ENCODE results near the gene CCNE1.
"Not testable (repeated sequence)": the region's sequence is repeated elsewhere in the genome, so short reads cannot be mapped to it uniquely, and the experiment has no call there.

Gene CCNE1

DNA sequence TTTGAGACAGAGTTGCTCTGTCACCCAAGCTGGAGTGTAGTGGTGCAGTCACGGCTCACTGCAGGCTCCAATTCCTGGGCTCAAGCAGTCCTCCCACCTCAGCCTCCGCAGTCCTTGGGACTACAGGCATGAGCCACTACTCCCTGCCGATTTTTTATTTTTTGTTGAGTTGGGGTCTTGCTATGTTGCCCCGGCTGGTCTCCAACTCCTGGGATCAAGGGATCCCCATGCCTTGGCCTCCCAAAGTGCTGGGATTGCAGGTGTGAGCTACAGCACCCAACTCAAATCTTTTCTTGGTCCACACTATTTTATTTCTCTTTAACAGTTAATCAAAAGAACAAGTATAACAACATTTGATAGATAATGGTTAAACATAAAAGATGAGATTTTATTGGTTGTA, 7.5 kb downstream of the CCNE1 start:
- no peak for DNase-seq

DNA sequence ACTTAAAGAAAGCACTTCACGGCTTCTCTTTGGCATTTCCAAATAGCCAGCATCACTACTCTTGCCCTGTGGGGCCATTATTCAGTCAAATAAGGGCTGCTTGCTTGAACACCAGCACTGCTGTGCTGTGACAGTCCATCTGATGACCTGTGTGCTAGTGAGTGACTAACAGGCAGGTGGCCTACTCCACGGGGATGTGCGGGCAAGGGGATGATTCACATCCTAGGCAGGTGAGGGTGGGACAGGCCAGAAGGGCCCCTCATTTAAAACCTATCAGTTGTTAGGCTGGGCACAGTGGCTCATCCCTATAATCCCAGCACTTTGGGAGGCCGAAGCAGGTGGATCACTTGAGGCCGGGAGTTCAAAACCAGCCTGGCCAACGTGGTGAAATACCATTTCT, 8.2 kb downstream of the CCNE1 start:
- DNase-seq, result no peak

DNA sequence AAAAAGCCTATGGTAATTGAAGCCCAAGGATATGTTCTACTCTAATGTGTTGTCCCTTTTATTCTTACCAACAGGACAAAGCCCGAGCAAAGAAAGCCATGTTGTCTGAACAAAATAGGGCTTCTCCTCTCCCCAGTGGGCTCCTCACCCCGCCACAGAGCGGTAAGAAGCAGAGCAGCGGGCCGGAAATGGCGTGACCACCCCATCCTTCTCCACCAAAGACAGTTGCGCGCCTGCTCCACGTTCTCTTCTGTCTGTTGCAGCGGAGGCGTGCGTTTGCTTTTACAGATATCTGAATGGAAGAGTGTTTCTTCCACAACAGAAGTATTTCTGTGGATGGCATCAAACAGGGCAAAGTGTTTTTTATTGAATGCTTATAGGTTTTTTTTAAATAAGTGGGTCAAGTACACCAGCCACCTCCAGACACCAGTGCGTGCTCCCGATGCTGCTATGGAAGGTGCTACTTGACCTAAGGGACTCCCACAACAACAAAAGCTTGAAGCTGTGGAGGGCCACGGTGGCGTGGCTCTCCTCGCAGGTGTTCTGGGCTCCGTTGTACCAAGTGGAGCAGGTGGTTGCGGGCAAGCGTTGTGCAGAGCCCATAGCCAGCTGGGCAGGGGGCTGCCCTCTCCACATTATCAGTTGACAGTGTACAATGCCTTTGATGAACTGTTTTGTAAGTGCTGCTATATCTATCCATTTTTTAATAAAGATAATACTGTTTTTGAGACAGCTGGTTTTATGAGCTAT, 12.0 kb downstream of the CCNE1 start:
- DNase-seq, result no peak

DNA sequence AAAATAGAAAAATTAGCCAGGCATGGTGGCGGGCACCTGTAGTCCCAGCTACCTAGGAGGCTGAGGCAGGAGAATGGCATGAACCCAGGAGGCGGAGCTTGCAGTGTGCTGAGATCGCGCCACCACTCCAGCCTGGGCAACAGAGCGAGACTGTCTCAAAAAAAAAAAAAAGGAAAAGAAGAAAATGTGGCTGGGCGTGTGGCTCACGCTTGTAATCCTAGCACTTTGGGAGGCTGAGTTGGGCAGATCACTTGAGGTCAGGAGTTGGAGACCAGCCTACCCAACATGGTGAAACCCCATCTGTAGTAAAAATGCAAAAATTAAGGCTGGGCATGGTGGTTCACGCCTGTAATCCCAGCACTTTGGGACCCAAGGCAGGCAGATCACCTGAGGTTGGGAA, 13.5 kb downstream of the CCNE1 start:
- DNase-seq, result not testable (repeated sequence)

DNA sequence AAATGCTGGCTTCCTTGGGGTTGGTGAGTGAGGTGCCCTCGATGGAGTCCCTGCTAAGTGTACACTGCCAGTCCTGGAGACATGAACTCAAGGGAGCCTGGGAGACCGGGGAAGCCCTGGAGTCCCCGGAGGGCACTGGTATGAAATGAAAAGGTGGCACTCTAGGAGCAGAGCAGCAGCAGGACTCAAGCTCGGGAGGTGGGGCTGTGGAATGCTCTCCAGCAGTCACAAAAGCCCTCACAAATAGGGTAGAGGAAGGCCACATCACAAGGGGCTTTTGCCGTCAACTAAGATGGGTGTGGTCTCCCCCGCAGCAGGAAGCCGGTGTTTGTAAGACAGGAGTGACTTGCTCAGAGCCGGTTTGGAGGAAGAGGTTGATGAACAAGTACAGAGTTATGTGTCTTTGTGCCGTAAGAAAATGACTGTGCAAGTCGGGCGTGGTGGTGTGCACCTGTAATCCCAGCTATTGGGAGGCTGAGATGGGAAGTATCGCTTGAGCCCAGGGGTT, 19.3 kb downstream of the CCNE1 start:
- no peak for DNase-seq

DNA sequence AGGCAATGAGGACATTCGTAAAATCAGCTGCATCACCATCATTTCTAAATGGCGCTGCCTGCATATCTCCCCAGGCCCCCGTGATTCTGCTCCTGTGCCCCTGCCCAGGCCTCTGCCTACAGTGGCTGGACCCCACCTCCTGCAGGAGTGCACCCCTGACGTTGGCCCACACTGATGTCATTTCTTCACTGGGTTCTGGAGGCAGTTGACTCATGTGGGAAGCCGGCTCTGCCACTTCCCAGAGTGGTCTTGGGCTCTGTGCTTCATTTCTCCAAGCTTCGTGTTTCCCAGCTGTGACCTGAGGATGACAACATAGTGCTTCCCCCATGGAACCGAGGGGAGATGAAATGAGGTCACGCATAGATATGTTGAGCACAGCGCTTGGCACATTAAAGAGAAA, 19.9 kb downstream of the CCNE1 start:
- no peak for DNase-seq

DNA sequence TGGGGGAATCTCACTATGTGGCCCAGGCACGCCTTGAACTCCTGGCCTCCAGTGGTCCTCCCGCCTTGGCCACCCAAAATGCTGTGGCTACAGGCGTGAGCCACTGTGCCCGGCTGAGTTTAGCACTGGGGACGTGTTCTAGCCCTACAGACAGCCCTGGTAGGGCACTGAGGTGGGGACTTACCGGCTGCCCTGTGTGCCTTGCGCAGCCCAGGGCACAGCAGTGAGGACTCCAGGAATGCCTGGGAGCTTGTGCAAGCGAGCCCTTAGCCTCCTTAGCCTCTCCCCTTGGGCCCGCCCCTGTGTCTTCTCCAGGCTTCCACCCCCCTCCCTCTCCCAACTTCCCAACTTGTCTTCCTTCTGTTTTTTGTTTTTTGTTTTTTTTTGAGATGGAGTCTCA, 21.0 kb downstream of the CCNE1 start:
- no peak for DNase-seq

DNA sequence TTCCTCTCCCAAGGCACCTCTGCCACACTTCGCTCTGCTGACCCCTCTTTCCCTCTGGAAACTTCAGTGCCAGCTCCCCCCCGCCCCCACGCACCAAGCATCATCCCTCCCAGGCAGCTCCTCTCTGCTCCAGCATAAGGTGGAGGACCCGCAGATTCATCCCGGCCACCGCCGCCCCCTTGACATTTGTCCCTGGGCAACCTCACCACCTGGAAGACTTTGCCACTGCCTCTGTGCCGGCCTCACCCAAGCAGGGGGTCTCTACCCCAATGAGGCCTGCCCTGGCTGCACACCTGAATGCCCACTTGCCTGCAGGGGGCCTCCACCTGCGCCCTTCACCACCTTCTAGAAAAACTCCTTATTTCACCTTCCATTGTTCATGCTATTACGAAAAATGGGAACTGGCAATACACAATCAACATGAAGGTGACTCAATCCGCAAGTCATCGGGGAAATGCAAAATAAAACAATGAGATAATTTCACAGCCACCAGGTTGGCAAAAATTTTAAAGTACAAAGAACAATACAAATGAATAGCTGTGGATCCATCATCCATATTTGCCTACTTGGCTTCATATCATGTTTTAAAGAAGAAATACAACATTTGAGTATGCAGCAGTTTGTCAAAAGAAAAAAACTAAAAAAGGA, 21.9 kb downstream of the CCNE1 start:
- DNase-seq, result no peak

DNA sequence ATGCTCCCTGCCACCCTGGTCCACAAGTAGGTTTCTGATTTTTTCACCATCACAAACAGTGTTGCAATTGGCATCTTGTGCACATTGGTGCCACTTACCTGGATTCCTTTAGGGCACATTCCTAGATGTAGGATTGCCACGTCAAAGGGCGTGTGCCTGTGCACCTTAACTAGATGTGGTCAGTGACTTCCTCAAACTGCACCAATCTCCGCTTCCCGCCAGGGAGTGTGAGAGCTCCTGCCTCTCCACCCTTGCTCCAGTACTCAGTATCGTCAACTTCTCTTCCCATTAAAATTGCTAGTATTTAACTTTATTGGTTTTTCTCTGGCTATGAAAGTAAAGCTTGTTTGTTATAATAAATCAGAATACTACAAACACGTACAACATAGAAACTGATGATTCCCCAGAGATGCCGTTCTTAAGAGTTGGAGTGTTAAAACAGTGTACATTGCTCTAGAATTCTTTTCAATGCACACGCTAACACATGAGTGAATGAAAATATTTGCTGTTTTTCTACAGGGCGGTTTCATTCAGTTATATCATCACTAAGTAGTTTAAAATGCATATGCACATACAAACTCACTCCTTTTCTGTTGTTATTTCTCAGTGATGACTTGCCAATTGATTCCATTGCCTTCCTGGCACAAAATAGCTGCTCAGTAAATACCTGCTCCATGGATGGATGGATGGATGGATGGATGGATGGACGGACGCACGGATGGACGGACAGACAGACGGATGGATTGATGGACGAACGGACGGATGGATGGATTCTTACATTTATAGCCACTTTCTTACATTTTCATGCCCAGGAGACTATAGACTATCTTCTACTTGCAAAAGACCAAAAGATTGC, 23.4 kb downstream of the CCNE1 start:
- DNase-seq, result no peak

DNA sequence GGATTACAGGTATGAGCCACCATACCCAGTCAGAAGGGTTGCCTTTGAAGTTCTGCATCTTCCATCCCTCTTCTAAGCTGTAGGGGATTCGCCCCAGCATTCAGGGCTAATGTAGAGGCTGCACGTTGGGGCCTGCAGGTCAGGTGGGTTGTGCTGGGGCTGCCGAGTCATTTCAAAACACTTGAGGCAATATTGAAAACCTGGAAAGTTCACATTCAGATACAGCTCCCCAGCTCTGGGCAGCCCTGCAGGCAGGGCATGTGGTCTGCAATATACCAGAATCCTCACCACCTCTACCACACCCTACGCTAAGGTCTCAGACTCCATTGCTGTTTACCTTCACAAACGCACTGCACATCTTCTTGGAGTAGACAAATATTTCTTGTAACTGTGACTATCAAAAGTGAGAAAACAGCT, 24.6 kb downstream of the CCNE1 start:
- no peak for DNase-seq

DNA sequence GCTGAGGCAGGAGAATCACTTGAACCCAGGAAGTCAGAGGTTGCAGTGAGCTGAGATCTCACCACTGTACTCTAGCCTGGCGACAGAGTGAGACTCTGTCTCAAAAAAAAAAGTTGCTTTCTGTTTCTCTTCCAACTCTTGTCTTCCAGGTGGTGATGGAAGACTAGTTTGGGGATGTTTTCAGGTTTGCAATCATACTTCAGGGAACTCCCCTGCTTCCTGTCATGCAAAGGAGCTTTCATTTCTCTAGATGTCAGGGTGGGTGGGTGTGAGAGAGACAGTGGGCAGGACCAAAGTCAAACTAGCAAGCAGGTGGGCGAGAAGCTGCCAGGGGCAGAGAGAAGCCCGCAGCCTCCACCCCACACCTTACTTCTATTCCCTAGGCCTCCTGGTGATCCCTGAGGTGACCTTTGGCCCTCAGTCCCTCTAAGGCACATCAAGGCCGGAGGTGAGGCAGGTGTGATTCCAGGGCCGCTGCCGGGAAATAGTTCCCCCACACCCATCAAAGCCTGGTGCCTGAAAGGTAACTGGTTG, 25.7 kb downstream of the CCNE1 start:
- DNase-seq, result no peak

DNA sequence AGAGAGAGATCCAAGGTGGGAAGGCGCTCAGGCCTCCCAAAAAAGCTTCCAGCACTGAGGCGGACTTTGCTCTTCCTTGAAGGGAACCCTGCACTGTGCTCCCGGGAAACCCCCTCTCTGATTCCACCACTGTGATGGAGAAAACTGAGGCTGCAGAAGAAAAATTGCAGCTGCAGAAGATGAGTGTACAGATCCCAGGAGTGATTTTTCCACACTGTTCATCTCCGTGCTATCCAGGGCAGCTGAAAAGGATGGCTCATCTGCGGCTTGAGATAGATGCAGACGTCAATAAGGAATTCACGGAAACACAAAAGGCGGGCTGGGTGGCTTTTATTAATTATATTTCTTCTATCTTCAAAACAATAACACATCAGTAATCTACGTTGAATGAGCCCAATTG, 26.2 kb downstream of the CCNE1 start:
- DNase-seq, result no peak

DNA sequence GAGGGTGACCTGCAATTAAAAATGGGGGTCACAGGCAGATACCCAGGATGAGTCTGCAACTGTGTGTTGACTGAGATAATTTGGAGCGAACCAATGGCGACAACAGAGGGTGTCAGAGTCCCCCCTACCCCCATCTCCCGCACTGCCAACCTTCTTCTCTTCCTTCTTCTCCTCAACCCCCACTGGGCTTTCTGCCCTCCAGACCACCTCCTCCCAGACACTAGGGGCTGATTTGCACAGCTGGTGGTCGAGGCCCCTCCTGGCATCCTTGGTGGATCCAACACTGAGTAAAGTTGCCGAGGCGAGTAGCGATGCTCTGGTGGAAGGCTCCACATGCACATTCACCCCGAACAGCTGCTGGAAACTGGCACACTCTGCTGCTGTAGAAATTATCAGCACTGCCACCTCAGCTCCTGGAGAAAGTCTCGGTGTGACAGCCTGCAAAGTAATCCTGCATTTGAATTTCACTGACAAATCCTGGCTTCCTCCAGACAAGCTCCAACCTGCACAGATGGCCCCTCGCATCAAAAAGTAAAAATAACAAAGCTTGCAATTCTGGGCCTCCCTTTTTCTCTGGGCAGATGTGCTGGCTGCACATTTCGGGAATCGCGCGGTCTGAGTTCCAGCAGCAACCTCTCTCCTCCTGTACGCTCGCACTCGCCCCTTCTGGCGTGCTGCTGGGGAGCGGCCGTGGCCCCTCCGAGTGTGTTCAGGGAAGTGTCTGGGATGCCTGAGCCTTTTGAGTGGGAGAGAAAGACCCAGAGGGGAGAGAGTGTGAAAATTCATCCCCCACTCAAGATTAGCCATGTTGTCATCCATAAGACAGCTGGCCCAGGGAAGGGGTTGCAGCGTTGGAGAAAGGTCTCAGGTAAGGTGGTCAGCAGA, 28.5 kb downstream of the CCNE1 start:
- DNase-seq, result no peak

DNA sequence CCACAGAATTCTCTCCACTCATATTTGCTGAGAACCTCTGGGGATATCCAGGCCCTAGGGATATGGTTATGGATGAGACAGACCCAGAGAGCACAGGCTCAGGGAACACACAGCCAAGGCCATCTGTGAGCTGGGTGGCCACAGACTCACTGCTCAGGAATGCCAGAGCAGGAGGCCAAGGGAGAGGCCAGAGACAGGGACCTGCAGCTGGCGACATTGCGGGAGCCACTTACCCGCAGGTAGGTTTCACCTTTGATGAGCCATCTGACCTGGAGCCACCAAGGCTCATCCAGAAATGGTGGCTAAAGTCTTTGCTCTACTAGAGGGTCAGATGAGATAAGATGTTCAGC, 29.4 kb downstream of the CCNE1 start:
- DNase-seq, result no peak

DNA sequence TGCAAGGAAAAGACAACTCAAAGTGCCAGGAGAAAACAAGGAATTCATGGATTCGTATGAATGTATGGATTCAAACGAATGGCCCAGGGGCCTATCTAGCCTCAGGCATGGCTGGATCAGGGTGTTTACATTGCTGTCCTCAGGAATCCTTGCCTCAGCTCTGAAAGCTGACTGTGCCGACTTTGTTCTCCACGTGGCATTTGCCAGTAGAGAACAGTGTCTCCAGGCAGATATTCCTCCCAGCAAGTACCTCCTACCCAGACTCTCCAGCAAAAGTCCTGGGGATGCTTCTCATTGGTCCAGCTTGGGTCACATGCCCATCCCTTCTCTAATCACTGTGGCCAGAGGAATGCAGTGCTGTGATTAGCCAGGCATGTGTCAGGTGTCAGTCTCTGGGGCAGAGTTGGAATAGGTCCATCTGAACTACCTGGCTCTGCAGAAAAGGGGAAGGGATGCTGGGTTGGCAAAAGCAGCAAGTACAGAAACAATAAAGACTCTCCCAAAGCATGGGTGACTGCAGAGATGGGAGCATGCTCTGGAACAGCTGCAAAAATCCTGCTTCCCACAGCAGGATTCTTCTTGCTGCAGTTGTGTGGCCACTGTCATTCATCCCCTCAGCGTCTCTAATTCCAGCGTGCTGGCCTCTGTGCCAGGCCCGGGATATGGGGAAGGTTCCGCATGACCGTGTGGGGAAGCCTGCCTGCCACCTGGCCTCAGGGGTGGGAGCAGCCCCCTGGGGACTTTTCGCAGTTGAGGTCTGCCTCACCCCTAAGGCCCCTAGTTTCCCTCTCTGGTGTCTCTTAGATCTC, 30.0 kb downstream of the CCNE1 start:
- no peak for DNase-seq

DNA sequence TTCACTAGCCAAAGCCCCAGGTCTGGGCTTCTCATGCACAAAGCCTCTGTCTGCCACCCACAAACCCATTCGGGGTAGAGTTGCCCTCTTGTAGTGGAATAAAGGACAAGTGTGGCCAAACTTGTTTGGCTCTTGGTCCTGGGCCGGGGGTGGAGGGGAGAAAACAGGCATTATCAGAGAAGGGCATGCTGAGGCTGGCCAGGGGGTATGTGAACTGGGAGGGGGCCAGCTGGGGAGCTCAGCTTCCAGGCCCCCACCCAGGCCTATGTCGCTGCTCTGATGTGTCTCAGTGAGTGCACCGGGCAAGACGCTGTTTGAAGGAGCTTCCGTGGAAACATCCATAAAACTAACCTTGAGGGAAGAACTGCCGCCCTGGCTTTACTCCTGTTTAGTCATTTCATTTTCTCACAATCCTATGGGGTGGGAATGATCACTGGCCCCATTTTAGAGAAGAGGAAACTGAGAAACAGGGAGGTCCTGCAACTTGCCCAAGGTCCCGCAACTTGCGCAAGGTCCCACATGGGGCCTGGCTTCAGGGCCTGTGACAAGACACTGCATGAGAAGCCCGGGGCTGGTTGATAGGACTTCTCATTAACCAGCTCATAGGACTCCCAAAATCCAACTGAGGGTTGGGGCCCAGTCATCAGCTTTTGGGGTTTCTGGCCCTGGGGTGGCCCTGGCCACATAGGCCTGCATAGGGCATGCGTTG, 30.8 kb downstream of the CCNE1 start:
- no peak for DNase-seq

DNA sequence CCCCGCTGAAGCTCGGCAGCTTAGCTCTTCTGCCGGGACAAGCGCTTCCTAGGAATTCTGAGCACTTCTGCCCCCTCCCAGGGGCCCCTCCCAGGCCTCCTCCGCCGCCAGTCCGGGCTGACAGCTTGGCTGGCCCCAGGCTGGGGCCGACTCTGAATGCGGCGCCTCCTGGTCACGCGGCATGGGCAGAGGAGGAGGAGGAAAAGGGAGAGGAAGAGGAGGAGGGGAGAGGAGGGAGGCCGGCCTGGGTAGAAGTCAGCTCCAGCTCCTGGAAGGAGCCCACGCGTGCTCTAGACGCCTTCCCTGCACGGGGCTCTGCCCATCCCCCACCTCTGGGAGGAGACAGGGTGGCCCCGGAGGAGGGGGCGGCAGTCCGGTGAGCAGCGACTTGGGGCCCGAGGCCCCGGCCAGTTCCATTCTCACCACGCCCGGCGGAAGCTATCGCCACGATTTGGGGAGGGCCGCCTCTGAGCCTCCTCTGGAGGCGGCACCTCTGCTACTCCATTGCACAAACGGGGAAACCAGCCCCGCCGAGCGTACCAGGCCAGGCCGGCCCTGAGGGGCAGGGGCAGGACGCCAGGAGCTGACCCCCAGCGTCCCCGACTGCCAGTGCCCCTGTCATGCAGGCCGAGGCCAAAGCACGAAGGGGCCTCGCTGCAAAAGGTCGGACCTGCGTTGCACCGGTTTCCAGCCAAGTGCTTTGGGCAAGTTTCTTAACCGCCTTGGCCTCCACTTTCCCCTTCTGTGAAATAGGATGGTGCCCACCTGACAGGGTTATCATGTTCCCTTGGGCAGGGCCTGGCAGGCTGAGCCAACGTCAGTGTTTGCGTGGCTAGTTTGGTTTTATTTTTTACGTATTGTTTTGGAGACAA, 31.6 kb downstream of the CCNE1 start:
- no peak for DNase-seq

DNA sequence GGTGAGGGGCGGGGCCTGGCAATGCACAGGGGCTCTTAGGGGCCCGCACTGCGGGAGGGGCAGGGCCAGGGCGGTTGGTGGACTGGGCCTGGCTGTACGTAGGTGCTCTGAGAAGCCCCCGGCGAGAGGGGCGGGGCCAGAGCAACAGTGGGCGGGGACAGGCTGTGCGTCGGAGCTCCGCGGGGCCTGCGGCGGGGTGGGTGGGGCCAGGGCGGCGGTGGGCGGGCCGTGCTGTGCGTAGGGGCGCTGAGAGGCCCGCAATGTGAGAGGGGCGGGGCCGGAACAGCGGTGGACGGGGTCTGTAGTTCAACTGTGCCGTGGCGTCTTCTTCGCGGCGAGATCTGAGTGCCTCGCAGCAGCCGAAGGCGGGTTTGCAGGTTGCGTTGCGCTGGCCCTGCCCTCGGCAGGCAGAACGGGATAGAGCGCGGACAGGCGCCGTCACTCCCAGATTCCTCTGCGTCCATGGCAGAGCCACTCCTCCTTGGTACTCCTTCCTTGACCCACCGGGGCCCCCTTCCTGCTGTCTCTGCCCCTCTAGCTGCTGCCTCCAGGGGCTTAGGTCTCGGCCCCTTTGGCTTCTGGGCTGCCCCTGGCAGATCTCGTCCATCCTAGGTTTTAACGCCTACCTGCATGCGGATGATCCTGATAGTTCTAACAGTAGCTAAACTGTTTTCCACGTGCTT, 33.2 kb downstream of the CCNE1 start:
- DNase-seq, result peak; percentile 17

DNA sequence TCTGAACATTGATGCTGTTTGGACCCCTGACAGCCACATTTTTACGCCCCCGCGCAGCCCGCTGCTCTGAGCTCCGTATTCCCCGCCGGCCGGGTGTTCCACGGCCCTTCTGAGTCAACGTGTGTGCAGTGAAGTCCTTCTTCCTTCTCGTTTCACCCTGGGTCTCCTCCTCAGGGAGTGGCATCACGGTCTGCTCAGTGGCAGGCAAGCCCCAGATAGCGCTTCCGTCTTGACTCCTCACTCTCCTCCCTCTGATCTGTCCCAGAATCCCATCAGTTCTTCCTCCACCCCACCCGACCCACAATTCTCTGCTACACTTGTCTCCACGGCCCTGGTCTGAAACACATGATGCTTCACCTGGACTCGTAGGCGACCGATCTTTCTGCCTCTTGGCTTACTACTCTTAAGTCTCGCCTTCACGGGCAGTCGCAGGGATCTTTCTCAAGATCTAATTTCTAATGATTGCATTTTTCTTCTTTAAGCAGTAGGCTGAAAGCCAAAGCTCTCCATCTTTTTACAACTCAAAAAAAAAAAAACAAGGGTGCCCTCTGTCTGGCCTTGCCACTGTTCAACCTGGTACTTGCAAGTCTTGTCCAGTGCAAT, 33.9 kb downstream of the CCNE1 start:
- no peak for DNase-seq

Data from SIG-M5 (cell line).